Activated T-helper 1 cell treated with anti-CD3 and anti-CD28 coated beads, Interleukin-2, amount 50 U/mL, for 16 hours (primary cell): ENCODE data around the gene PPARG.

Experiments
- DNase-seq, 2 donors: peaks; one replicate each; pipeline ENCODE4 v3.0.0-alpha.2; 2020; ENCODE audit warnings: low read depth in 1 of 2, low spot score in 1 of 2

The PPARG gene

DNA sequence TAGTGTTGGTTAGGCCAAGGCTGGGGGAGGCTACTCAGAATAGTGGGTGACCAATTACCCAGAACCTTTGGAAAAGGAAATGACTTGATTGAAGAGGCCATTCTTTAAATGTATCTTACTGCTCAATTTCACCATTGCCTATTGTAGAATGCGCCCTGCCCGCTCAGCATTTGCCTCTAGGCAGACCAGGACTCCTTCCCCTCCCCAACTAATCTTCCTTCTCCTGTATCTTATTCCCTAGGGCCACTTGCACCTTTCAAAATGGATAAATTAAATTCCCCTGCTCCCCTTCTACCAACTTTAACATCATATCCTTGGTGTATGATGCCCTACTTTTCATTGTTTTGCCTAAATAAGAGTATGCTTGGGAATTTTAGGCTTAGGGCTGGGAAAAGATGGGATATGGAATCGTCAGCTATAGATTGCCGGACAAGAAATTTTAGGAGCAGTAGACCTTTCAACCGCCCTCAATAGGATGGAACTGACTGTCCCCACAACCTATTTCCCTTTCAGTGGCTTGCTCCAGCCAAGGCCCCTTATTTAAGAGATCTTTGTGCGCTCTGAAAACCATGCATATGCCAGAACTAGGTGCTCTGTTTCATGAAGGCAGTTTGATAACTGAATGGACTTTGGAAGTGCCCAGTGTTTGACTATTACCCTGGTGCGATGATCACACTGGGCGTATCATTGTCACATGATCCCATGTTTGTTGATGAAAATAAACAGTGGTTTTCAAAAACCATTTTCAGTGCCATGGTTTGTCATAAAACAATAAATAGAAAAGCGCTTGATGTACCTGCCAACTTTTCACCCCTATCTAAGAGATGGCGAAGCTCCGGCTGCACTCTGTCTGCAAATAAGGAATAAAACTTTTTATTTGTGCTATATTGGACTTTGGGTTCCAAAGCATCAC, 121.1 kb downstream of the PPARG start:
- no peak for DNase-seq

GRCh38 chr3:12413721-12414255, 124.9 kb downstream of the PPARG start:
- no peak for DNase-seq

GRCh38 chr3:12415014-12415680, 126.3 kb downstream of the PPARG start:
- DNase-seq = no peak

- no peak for DNase-seq
Observed at GRCh38 chr3:12416731-12417130, 127.9 kb downstream of the PPARG start.

GRCh38 chr3:12420393-12420792, 131.5 kb downstream of the PPARG start:
- no peak for DNase-seq

DNA sequence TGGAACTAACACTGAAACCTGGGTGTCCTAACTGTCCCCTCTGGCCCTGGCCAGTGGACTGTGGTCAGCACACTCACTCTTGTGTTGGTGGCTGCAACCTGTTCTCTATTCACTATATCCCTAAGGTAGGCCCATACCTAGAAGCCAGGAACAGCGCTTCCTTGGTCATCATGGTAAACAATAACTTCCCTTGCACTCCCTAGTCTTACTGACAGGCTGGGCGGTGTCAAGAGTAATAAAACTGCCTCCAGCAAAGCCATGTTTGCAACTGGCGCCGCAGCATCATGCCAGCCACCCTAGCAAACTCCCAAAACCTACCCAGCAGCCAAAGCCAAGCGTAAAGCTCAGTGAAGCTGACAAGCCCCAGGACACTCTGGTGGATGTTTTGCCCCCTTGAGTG, 132.3 kb downstream of the PPARG start:
- DNase-seq = no peak

DNA sequence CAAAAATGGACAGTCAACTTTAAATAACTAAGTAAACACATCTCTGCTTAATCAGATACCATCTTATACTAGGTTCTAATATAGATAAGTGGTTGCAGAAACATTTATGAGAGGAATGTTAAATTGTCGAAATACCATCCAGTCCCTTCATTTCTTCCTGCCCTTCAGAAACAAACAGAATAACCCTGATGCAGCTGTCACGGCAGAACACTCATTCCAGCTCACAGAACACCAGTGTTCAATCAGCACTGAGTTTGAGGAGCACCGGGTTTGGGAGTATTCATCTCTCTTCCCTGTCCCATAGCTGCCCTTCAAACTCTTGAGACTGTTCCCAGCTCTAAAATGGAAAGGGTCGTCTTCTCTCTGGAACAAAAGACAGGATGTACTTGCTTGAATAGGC, 134.3 kb downstream of the PPARG start:
- DNase-seq = no peak

DNA sequence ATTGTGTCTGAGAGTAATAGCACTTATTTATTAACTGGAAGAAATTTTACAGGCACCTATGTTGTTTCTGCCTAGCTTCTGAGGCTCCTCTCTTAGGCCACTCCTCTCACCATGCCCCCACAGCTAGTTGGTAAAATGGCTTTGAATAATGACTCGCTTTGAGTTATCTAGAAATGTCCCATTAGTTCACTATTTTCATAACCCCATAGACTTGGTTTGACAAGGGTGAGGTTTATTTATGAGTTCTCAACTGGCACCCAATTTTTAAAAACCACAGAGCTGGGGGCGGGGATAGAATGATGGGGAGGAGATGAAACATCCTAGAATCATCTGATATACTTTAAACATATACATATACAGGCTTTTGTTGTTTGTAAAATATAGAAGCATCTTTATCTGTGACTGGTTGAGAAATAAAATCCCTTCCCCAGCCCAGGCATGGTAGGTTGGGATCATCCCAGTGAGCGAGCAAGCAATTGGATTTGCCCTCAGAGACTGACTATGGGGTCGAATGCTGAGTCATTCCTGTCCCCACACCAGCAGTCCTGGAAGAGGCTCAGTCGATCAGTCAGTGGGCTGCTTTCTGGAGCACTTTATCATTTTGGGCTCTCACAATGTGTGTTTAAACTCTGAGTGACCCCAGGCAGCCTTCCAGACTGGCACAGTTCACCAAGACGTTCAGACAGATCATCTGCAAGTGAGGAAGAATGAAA, 135.2 kb downstream of the PPARG start:
- no peak for DNase-seq

DNA sequence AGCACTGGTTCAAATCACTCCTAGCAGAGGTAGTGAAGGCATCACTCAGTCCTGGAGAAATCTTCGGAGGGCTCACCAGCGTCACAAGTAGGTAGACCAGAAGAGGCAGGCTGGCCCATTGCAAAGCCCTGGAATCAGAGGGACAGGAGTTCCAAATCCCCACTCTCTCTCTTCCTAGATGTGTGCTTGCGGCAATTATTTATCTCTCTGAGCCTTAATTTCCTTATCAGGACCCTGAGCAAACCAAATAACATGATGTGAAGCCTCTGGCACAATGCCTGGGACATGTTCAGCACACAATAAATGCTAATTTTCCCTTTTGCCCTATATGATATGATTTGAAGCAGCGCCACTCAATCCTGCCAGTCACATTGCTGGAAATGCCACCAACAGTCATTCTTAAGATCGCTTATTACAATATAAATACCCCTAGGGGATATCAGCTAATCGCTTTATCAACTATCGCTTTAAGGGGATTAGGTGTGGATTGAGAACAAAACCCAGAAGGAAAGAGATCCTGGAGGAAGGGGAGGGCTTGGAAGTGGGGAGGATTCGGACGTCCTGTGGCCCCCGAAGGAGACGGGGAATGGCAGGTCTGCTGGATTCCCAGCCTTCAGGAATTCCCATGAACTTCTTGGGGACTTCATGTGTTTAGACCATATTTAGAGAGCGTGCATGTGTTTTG, 135.9 kb downstream of the PPARG start:
- no peak for DNase-seq

GRCh38 chr3:12425850-12426579, 137.1 kb downstream of the PPARG start:
- no peak for DNase-seq

GRCh38 chr3:12427551-12427950, 138.7 kb downstream of the PPARG start:
- no peak for DNase-seq

- no peak for DNase-seq
Observed at GRCh38 chr3:12428126-12428525, 139.3 kb downstream of the PPARG start.

DNA sequence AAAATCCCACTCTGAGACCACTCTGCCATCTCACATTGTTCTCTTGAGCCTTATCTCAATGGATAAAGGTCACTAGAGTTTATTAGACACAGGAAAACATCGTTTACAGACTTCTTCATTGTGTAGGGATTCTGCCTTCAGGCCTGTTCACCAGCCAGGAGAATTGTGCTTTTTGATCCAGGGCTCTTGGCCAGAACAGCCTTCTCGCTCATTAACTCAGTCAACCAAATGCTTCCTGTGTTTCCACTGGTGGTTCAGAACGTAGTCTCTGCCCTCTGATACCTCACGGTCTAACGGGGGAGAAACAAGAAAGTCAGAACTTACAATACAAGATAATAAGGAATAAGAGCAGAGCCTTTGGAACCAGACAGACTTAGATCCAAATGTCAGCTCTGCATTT, 141.2 kb downstream of the PPARG start:
- DNase-seq = no peak

DNA sequence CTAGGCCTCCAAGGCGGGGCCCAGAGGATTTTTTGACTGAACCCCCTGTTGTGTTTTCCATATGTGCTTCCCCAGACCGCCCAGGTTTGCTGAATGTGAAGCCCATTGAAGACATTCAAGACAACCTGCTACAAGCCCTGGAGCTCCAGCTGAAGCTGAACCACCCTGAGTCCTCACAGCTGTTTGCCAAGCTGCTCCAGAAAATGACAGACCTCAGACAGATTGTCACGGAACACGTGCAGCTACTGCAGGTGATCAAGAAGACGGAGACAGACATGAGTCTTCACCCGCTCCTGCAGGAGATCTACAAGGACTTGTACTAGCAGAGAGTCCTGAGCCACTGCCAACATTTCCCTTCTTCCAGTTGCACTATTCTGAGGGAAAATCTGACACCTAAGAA, 145.0 kb downstream of the PPARG start:
- DNase-seq = no peak

DNA sequence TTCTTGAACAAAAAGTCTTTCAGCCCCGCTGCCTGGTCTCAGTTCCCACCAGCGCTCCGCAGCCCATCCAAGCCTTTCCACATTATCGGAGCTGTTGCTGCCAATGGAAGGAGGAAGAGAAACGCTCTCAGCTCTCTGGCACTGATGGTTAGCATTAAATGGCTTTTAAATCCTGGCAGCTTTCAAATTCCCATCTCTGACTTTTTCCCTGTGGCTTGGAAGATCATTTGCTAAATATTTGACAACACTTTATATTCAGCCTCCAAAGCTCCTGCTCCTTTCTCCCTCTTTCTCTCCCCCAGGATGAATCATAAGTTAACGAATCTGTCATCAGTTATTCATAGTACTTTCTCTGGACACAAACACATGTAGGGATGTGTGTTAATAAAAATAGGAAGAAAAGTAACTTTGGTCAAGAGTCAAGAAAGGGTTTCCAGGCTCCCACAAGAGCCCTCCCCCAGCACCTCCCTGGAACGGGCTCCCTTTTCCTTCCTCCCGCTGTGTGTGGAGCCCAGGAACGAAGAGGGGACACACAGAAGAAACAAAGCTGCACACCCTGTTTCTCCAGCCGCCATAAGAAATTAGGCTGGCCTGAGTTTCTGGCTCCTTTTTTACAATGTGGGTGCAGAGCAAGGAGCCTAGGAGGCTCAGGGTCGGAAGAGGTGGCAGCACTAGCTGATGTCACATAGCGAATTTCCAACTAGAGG, 147.8 kb downstream of the PPARG start:
- DNase-seq = no peak

- no peak for DNase-seq
Observed at GRCh38 chr3:12437221-12437605, 148.3 kb downstream of the PPARG start.

DNA sequence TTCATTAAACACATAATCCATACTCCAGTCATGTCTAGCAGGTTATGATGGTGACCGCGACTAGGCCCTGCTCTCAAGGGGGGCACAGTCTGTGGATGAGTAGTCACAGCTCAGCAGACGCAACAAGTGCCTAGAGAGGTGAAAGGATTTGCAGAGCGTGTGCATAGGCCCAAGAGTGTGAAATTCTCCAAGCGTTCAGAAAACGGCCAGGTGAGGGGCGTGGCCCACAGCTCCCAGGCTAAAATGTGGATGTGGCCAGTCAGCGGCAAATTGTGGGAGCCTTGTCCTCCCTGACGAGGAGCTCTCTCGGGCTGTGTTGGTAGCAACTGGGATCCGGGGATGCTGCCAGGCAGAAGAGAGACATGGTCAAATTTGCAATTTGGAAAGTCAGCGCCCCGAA, 149.0 kb downstream of the PPARG start:
- DNase-seq = no peak

GRCh38 chr3:12438318-12438717, 149.4 kb downstream of the PPARG start:
- DNase-seq = no peak

DNA sequence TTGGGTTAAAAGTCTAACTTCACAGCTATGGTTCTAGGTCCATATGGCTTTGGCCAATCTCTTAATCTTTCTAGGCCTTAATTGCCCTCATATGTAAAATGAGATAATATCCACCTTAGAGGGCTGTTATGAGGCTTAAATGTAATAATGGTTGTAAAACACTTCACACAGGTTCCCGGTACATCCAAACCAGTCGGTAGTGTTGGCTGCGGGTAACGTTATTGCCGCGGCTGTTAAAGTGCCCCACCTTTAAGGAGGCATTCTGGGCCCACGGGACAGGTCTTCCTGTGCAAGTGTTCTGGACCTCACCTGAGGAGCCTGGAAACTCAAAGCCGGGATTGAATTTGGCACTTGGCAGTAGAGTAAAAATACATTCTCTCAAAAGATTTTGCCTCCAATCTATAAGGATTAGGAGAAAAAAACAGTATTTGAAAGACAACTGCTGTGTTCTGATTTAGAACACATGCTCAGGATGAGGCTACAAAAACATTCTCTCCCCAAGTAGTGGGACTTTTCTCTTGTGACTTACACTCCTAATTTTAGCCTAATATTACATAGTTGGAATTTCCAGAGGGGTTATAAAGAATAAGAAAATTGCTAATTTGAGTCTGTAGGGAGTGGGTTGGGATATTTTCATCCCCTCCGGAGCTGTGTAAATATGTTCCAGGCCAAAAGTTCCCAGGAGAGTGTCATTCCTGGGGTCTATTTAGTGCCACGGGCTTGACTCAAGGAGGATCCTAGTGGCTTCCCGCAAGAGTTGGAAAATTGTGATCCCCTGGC, 150.5 kb downstream of the PPARG start:
- DNase-seq = no peak
